ENCODE results near the gene GPR132.
"Not testable (repeated sequence)": the region's sequence is repeated elsewhere in the genome, so short reads cannot be mapped to it uniquely, and the experiment has no call there.

Gene GPR132

DNA sequence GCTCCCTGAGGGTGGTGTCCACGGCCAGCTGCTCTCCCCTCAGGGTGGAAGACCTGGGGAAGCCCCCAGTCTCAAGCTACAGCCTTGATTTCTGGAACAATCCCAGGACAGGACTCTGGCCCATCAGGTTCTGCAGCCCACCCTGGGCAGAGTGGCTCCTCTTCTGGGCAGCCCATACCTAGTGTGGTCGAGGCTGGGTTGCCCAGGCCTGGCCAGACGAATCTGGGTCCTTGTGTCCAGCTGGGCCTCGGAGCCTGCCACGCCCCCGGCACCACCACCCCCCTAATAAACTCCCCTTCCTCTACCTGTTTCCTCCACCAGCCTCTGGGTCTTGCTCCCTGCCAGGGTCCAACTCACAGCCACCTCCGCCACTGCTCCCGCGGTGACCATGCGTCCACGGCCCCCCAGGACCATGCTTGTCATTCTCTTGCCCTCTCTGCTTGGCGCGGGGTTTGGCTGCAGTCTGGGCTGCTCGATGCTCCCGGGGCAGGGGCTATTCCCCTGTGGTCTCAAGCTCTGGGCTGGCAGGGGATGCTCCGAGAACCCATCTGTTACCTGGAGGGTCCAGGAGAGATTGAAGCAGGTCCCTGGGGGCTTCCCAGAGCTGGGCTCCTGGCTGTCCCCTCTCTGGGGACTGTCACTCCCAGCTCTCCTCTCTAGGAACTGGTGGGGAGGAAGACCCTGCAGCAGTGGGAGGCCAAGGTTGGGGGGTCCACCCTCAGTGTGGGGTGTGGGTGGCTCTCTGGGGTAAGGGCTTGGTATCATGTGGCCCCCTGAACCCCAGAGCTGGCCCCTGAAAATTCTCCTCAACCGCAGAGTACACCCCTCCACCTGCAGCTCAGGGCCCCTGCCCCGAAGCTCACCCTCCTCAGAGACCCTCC, 8.7 kb upstream of the GPR132 start:
- no peak for DNase-seq

GRCh38 chr14:105072892-105073719, 7.9 kb upstream of the GPR132 start:
- DNase-seq = no peak

GRCh38 chr14:105072381-105072861, 7.2 kb upstream of the GPR132 start:
- DNase-seq = no peak

GRCh38 chr14:105071942-105072341, 6.7 kb upstream of the GPR132 start:
- no peak for DNase-seq

- no peak for DNase-seq
These were observed 6.1 kb upstream of the GPR132 start for GRCh38 chr14:105071326-105071725.

- DNase-seq = no peak
These were observed 5.5 kb upstream of the GPR132 start for GRCh38 chr14:105070760-105071137.

GRCh38 chr14:105069871-105070759, 4.9 kb upstream of the GPR132 start:
- DNase-seq = no peak

- DNase-seq = no peak
These were observed 4.3 kb upstream of the GPR132 start for GRCh38 chr14:105069522-105069870.

- no peak for DNase-seq
These were observed 3.6 kb upstream of the GPR132 start for GRCh38 chr14:105068818-105069217.

- no peak for DNase-seq
These were observed 2.7 kb upstream of the GPR132 start for GRCh38 chr14:105067969-105068301.

- peak; percentile 49 for DNase-seq
These were observed 2.1 kb upstream of the GPR132 start for GRCh38 chr14:105067140-105067968.

DNA sequence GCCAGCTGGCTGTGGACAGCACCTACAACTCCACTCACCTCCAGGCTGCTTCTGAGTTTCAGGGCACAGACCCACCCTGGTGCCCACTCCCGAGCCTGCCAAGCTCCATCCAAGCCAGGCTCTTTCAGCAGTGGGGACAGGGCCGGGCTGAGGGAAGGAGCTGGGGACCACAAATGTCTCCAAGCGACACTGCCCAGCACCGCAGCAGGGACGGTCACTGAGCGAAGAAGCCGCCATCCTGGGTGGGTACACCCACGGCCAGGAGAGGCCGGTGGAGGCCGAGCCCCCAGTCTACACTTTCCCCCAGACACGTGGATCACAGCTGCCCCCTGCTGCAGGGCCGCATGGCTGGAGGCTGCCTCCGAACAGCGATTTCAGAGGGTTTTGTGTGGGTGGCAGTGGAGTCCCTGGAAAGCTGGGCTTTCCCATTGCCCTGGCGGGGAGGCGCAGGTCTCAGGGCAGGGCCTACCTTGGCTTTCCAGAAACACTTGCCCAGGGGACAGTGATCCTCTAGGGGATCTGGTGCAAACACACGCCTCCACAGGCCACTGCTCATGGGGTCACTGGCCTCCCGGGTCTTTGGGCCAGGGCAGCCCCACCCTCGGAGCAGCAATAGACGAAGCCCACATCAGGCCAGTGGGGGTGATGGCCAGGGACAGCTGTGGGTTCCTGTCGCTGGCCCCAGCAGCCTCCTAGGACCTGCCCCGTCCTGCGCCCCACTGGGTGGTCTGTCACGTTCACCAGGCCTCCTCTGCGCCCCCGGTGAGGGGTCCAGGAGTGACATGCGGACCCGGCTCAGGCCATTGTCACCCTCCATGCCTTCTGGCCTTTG, 1.2 kb upstream of the GPR132 start:
- DNase-seq = no peak

DNA sequence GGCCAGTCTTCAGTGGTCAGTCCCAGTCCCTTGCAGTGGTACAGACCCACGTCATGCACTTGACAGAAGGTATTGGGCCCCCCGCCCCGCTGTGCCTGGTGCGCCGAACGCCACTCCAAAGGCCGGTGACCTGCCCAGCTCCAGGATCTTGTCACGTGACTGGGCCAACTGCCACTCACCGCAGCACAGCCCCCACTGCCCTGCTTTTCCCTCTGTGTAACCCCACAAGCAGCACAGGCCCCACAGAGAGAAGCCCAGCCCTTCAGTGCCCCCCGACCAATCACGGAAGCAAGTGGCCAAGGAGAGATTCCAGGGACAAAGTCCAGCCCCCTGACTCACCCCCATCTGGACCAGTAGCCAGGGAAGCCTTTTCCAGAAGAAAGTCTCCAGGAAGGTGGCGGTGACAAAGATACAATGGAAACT, 498 bp downstream of the GPR132 start:
- no peak for DNase-seq

- DNase-seq = no peak
These were observed 1.2 kb downstream of the GPR132 start for GRCh38 chr14:105064001-105064400.

DNA sequence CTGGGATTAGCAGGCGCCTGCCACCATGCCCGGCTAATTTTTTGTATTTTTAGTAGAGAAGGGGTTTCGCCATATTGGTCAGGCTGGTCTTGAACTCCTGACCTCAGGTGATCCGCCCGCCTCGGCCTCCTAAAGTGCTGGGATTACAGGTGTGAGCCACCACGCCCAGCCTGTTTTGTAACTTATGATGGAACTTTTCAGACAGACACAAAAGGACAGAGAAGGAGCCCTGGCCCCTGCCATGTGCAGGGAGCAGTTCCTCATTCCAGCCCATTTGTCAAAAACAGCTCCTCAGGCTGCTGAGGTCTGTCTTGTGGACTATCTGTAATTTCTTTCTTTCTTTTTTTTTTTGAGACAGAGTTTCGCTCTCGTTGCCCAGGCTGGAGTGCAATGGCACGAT, 1.7 kb downstream of the GPR132 start:
- DNase-seq = not testable (repeated sequence)

DNA sequence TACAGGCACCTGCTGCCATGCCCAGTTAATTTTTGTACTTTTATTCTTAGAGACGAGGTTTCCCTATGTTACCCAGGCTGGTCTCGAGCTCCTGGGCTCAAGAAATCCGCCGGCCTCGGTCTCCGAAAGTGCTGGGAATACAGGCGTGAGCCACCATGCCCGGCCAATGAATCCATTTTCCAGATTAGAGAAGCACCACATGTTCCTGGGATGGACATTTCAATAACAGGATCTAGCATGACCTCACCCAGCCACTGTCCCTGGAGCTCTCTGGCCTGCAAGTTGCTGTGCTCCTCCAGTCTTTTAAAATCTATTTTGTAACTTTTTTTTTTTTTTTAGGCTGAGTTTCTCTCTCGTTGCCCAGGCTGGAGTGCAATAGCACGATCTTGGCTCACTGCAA, 2.2 kb downstream of the GPR132 start:
- no peak for DNase-seq

DNA sequence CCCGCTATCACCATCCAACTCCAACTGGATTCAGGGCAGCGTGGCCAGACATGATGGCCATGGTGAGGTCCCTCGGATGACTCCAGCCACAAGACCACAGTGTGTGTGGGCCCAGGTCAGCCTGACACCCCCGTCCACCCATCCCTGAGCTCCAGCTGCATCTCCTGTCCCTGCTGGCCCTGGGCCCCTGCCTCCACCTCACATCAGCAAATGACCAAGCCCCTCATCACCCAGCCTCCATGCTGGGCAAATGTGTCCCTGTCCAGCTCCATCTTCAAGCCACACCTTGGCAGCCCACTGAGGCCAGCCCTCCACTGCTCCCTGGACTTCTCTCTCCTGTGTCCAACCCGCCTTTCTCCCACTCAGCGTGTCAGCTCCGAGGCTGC, 3.2 kb downstream of the GPR132 start:
- no peak for DNase-seq

GRCh38 chr14:105061428-105062047, 3.7 kb downstream of the GPR132 start:
- peak; percentile 40 for DNase-seq

DNA sequence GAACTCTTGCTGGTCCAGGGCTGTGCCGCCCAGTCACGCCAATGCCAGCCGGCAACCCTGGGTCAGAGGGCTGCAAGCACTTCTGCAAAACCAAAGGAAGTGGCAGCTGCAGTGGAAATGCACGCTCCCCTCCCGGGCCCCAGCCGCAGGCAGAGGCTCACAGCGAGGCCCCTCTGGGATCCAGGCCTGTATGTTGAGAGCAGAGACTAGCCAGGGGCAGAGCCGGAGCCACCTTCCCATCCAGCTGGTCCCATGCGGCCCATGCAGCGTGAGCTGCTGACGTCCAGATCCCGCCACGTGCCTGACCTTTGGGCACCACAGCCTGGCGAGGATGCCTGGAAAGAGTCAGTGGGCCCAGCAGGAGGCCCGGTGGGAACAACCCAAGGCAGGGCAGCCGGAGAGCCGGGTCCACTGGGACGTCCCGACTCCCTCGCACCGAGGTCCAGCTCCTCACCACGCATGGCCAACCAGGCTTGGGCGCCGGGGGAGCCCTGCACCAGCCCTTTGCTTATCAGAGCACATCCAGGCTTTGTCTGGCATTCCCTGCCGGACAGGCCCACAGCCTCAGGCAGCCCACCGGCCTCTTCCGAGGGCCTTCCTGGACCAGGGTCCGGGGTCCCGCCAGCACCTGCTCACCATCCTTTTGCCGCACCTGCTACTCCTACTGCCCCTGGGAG, 4.3 kb downstream of the GPR132 start:
- no peak for DNase-seq

Measured in T-helper 9 cell (primary cell).